Measurements from ENCODE around the gene BMP10. TPM values are rescaled to one million over a fixed set of nuclear protein-coding genes. Genes with fewer than 3 reads are reported as not detected.

BMP10 gene
- total and polyA plus RNA-seq, 2 donors (not counting 1 experiment from before 2014, with no cell fraction given) = not detected

- no peaks in the 10 kb centered on the region for H4K20me1 ChIP-seq (ENCODE audit: control insufficient read depth, extremely low read depth, insufficient read depth, low read length)
- H3K27me3 ChIP-seq (ENCODE audit: control insufficient read depth, insufficient read depth, low read length) = no peaks in the 10 kb centered on the region
- DNase-seq (ENCODE audit: low read depth in 2 of 2) = no peak
- TF ChIP-seq, protein P1, sequence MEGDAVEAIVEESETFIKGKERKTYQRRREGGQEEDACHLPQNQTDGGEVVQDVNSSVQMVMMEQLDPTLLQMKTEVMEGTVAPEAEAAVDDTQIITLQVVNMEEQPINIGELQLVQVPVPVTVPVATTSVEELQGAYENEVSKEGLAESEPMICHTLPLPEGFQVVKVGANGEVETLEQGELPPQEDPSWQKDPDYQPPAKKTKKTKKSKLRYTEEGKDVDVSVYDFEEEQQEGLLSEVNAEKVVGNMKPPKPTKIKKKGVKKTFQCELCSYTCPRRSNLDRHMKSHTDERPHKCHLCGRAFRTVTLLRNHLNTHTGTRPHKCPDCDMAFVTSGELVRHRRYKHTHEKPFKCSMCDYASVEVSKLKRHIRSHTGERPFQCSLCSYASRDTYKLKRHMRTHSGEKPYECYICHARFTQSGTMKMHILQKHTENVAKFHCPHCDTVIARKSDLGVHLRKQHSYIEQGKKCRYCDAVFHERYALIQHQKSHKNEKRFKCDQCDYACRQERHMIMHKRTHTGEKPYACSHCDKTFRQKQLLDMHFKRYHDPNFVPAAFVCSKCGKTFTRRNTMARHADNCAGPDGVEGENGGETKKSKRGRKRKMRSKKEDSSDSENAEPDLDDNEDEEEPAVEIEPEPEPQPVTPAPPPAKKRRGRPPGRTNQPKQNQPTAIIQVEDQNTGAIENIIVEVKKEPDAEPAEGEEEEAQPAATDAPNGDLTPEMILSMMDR (conservative IDR thresholded peaks at IDR 0.05 in 1 of 2, IDR thresholded peaks at IDR 0.05 in 1 of 2; ENCODE audit: low read depth in 1 of 2, low read length in 2 of 2) = no peak
- no peak for TF ChIP-seq EZH2 (IDR thresholded peaks at IDR 0.05; ENCODE audit: low read length, missing control alignments)
- H2AFZ ChIP-seq (ENCODE audit: low read length) = no peak overlapping the region
- no peaks in the 10 kb centered on the region for H3K9me3 ChIP-seq (ENCODE audit: control insufficient read depth, insufficient read depth, low read depth, low read length)
- no peaks in the 10 kb centered on the region for H3K36me3 ChIP-seq (ENCODE audit: control insufficient read depth, insufficient read depth, low read length)
- H3K9ac ChIP-seq (ENCODE audit: insufficient read depth, low read length) = no peak overlapping the region
- no peak overlapping the region for H3K27ac ChIP-seq (ENCODE audit: insufficient read depth, low read length)
- no peaks in the 10 kb centered on the region for H3K4me1 ChIP-seq (ENCODE audit: control insufficient read depth, extremely low read depth, insufficient read depth, low read length)
- H3K4me2 ChIP-seq (ENCODE audit: extremely low read depth, insufficient read depth, low read length) = no peak overlapping the region
- no peaks in the 10 kb centered on the region for H3K79me2 ChIP-seq (ENCODE audit: control insufficient read depth, insufficient read depth, low read length)
- H3K4me3 ChIP-seq (replicated peaks in 1 of 4; ENCODE audit: control extremely low read depth in 1 of 4, insufficient read depth in 1 of 4, low read depth in 3 of 4, low read length in 4 of 4) = no peak overlapping the region
Observed at GRCh38 chr2:68877079-68877772, 6.0 kb upstream of the BMP10 start.

DNA sequence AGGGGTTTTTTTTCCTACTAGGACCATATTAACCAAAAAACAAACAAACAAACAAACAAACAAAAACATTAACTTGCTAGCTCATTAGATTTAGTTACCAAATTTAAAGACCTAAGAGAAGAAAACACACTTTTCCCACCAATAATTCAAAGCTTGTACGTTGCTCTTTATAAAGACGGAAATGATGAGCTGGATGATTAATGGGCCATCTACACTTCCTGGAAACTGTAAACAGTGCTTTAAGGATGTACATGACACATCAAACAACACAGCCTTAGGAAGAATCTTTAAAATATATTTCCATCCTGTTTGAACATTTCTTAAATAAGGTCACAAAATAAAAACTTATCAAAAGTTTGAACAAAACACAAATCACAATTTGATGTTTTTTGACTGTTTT, 982 bp downstream of the BMP10 start:
- Histone ChIP-seq H4K20me1 (ENCODE audit: control insufficient read depth, extremely low read depth, insufficient read depth, low read length) (no peaks in the 10 kb centered on the region), H3K9me3 (ENCODE audit: control insufficient read depth, insufficient read depth, low read depth, low read length) (no peaks in the 10 kb centered on the region), H3K4me1 (ENCODE audit: control insufficient read depth, extremely low read depth, insufficient read depth, low read length) (no peaks in the 10 kb centered on the region), H3K4me3 (replicated peaks in 1 of 4; ENCODE audit: control extremely low read depth in 1 of 4, insufficient read depth in 1 of 4, low read depth in 3 of 4, low read length in 4 of 4) (no peak overlapping the region), H3K4me2 (ENCODE audit: extremely low read depth, insufficient read depth, low read length) (no peak overlapping the region), H3K36me3 (ENCODE audit: control insufficient read depth, insufficient read depth, low read length) (no peaks in the 10 kb centered on the region), H2AFZ (ENCODE audit: low read length) (no peak overlapping the region), H3K79me2 (ENCODE audit: control insufficient read depth, insufficient read depth, low read length) (no peaks in the 10 kb centered on the region), H3K27me3 (ENCODE audit: control insufficient read depth, insufficient read depth, low read length) (no peaks in the 10 kb centered on the region), H3K9ac (ENCODE audit: insufficient read depth, low read length) (no peak overlapping the region), H3K27ac (ENCODE audit: insufficient read depth, low read length) (no peak overlapping the region)
- DNase-seq (ENCODE audit: low read depth in 2 of 2) = no peak
- TF ChIP-seq, protein P1 (conservative IDR thresholded peaks at IDR 0.05 in 1 of 2, IDR thresholded peaks at IDR 0.05 in 1 of 2; ENCODE audit: low read depth in 1 of 2, low read length in 2 of 2) = no peak

GRCh38 chr2:68865108-68865507, 6.1 kb downstream of the BMP10 start:
- H3K4me3 ChIP-seq (replicated peaks in 1 of 4; ENCODE audit: control extremely low read depth in 1 of 4, insufficient read depth in 1 of 4, low read depth in 3 of 4, low read length in 4 of 4) = no peak overlapping the region
- no peak for DNase-seq (ENCODE audit: low read depth in 2 of 2)
- TF ChIP-seq EZH2 (IDR thresholded peaks at IDR 0.05; ENCODE audit: low read length, missing control alignments) = no peak
- TF ChIP-seq, protein P1 (conservative IDR thresholded peaks at IDR 0.05 in 1 of 2, IDR thresholded peaks at IDR 0.05 in 1 of 2; ENCODE audit: low read depth in 1 of 2, low read length in 2 of 2) = no peak

More at GRCh38 chr2:68865108-68865507, 6.1 kb downstream of the BMP10 start:
- H3K36me3 ChIP-seq (ENCODE audit: control insufficient read depth, insufficient read depth, low read length) = no peaks in the 10 kb centered on the region
- no peak overlapping the region for H3K9ac ChIP-seq (ENCODE audit: insufficient read depth, low read length)
- H3K27me3 ChIP-seq (ENCODE audit: control insufficient read depth, insufficient read depth, low read length) = no peaks in the 10 kb centered on the region
- H3K27ac ChIP-seq (ENCODE audit: insufficient read depth, low read length) = no peak overlapping the region
- H3K9me3 ChIP-seq (ENCODE audit: control insufficient read depth, insufficient read depth, low read depth, low read length) = no peaks in the 10 kb centered on the region
- H2AFZ ChIP-seq (ENCODE audit: low read length) = no peak overlapping the region
- no peak overlapping the region for H3K4me2 ChIP-seq (ENCODE audit: extremely low read depth, insufficient read depth, low read length)
- H4K20me1 ChIP-seq (ENCODE audit: control insufficient read depth, extremely low read depth, insufficient read depth, low read length) = no peaks in the 10 kb centered on the region
- H3K4me1 ChIP-seq (ENCODE audit: control insufficient read depth, extremely low read depth, insufficient read depth, low read length) = no peaks in the 10 kb centered on the region
- no peaks in the 10 kb centered on the region for H3K79me2 ChIP-seq (ENCODE audit: control insufficient read depth, insufficient read depth, low read length)
